ENCODE results near the gene PFN4. TPM values are rescaled to one million over a fixed set of nuclear protein-coding genes. Genes with fewer than 3 reads are reported as not detected.

PFN4 gene
- polyA plus RNA-seq, 2 of the 4 experiments (the other 2 are of a cell fraction), result 1.6 to 2.3 TPM

DNA sequence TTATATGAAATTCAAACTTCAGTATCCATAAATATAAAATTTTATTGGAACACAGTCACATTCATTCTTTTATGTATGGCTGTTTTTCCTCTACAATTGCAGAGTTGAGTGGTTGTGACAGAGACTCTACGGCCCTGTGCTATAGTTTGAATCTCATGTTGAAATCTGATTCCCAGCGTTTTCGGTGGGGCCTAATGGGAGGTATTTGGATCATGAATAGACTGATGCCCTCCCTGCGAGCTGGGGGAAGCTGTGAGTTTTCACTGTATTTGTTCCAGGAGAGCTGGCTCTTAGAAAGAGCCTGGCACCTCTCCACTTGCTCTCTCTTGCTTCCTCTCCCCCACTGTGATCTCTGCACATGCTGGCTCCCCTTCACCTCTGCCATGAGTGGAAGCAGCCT is 1.7 kb downstream of the PFN4 start:
- POLR2A ChIA-PET, result interaction anchor here (0.7 to 4.1 kb wide), 3 partner anchors 10 to 132 kb away, joined by 3 to 78 read pairs (median 5); partner anchors contain the start of gene TP53I3
- Histone ChIP-seq H3K4me1 (peaks cover 24% of the 10 kb centered on the region; the same call in 2 of the 3 replicates), H3K4me3 (no peak overlapping the region), H3K4me2 (no peak overlapping the region), H3K27ac (no peak overlapping the region), H3K9me3 (no peaks in the 10 kb centered on the region)
- WGBS (ENCODE audit: missing lambda C conversion rate), result 95% methylated on average over 4 of the region's 4 CpGs
- no peak for DNase-seq (ENCODE audit: low read depth in 1 of 2, low spot score in 1 of 2)
- no peak for FAIRE-seq
- ATAC-seq, result no peak
- CTCF ChIA-PET, result interaction anchor here (1.1 to 8.3 kb wide), 5 partner anchors 9 to 195 kb away, joined by 3 to 75 read pairs (median 5); partner anchors contain the start of genes ATAD2B and TP53I3
- TF ChIP-seq HOXA7 (CRISPR knock-in tag; IDR thresholded peaks at IDR 0.05), result no peak
- TF ChIP-seq, protein P1, sequence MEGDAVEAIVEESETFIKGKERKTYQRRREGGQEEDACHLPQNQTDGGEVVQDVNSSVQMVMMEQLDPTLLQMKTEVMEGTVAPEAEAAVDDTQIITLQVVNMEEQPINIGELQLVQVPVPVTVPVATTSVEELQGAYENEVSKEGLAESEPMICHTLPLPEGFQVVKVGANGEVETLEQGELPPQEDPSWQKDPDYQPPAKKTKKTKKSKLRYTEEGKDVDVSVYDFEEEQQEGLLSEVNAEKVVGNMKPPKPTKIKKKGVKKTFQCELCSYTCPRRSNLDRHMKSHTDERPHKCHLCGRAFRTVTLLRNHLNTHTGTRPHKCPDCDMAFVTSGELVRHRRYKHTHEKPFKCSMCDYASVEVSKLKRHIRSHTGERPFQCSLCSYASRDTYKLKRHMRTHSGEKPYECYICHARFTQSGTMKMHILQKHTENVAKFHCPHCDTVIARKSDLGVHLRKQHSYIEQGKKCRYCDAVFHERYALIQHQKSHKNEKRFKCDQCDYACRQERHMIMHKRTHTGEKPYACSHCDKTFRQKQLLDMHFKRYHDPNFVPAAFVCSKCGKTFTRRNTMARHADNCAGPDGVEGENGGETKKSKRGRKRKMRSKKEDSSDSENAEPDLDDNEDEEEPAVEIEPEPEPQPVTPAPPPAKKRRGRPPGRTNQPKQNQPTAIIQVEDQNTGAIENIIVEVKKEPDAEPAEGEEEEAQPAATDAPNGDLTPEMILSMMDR (IDR thresholded peaks at IDR 0.05), result no peak
- TF ChIP-seq JUNB (IDR thresholded peaks at IDR 0.05), result no peak
- TF ChIP-seq NPAS2 (CRISPR knock-in tag; IDR thresholded peaks at IDR 0.05; ENCODE audit: borderline replicate concordance), result no peak
- TF ChIP-seq, protein P2, sequence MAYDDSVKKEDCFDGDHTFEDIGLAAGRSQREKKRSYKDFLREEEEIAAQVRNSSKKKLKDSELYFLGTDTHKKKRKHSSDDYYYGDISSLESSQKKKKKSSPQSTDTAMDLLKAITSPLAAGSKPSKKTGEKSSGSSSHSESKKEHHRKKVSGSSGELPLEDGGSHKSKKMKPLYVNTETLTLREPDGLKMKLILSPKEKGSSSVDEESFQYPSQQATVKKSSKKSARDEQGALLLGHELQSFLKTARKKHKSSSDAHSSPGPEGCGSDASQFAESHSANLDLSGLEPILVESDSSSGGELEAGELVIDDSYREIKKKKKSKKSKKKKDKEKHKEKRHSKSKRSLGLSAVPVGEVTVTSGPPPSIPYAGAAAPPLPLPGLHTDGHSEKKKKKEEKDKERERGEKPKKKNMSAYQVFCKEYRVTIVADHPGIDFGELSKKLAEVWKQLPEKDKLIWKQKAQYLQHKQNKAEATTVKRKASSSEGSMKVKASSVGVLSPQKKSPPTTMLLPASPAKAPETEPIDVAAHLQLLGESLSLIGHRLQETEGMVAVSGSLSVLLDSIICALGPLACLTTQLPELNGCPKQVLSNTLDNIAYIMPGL (CRISPR knock-in tag; IDR thresholded peaks at IDR 0.05; ENCODE audit: borderline replicate concordance), result no peak
- TF ChIP-seq SMC3 (IDR thresholded peaks at IDR 0.05), result no peak
- TF ChIP-seq HOXB5 (CRISPR knock-in tag; IDR thresholded peaks at IDR 0.05), result no peak
- TF ChIP-seq HDAC2 (IDR thresholded peaks at IDR 0.05), result no peak
- TF ChIP-seq ZNF302 (CRISPR knock-in tag; IDR thresholded peaks at IDR 0.05), result no peak
- TF ChIP-seq RAD21 (conservative IDR thresholded peaks at IDR 0.05 in 1 of 2, IDR thresholded peaks at IDR 0.05 in 1 of 2), result no peak
- TF ChIP-seq, protein P3, sequence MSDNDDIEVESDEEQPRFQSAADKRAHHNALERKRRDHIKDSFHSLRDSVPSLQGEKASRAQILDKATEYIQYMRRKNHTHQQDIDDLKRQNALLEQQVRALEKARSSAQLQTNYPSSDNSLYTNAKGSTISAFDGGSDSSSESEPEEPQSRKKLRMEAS (IDR thresholded peaks at IDR 0.05), result no peak
- TF ChIP-seq, protein P4, sequence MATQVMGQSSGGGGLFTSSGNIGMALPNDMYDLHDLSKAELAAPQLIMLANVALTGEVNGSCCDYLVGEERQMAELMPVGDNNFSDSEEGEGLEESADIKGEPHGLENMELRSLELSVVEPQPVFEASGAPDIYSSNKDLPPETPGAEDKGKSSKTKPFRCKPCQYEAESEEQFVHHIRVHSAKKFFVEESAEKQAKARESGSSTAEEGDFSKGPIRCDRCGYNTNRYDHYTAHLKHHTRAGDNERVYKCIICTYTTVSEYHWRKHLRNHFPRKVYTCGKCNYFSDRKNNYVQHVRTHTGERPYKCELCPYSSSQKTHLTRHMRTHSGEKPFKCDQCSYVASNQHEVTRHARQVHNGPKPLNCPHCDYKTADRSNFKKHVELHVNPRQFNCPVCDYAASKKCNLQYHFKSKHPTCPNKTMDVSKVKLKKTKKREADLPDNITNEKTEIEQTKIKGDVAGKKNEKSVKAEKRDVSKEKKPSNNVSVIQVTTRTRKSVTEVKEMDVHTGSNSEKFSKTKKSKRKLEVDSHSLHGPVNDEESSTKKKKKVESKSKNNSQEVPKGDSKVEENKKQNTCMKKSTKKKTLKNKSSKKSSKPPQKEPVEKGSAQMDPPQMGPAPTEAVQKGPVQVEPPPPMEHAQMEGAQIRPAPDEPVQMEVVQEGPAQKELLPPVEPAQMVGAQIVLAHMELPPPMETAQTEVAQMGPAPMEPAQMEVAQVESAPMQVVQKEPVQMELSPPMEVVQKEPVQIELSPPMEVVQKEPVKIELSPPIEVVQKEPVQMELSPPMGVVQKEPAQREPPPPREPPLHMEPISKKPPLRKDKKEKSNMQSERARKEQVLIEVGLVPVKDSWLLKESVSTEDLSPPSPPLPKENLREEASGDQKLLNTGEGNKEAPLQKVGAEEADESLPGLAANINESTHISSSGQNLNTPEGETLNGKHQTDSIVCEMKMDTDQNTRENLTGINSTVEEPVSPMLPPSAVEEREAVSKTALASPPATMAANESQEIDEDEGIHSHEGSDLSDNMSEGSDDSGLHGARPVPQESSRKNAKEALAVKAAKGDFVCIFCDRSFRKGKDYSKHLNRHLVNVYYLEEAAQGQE (IDR thresholded peaks at IDR 0.05), result no peak
- no peak for TF ChIP-seq TP53 (CRISPR knock-in tag; IDR thresholded peaks at IDR 0.05)
- no peak for TF ChIP-seq ZFP36 (IDR thresholded peaks at IDR 0.05; ENCODE audit: borderline replicate concordance, partially characterized antibody)
- no peak for TF ChIP-seq TFCP2L1 (CRISPR knock-in tag; IDR thresholded peaks at IDR 0.05)

DNA sequence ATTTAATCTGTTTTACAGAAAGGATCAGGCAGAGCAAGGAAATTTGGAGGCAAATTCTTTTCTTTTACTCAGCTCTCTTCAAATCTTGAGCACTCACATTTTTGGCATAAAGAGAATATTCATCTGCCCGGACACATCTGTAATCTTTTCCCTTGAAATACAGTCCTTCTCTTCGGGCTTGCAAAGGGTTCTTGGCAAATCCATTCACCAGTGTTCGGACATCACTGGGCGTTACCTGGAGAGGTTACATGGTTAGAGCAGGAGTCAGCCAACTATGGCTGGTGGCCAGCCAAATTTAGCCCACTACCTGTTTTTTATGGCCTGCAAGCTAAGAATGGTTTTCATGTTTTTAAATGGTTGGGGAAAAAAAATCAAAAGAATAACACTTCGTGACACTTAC is 2.1 kb downstream of the PFN4 start:
- CTCF ChIA-PET, result interaction anchor here (1.1 to 8.3 kb wide), 3 partner anchors 13 to 37 kb away, joined by 3 to 75 read pairs (median 4); partner anchors contain the start of gene TP53I3
- Histone ChIP-seq H3K4me1 (peaks cover 24% of the 10 kb centered on the region; the same call in 2 of the 3 replicates), H3K4me2 (no peak overlapping the region), H3K4me3 (no peak overlapping the region), H3K9me3 (no peaks in the 10 kb centered on the region), H3K27ac (no peak overlapping the region)
- ATAC-seq (no peak), FAIRE-seq (no peak), DNase-seq (ENCODE audit: low read depth in 1 of 2, low spot score in 1 of 2) (no peak)
- 92% methylated on average over 5 of the region's 5 CpGs for WGBS (ENCODE audit: missing lambda C conversion rate)
- POLR2A ChIA-PET, result interaction anchor here (1.2 kb wide), 2 partner anchors 10 to 37 kb away, joined by 3 to 4 read pairs; no protein-coding TSS in a partner anchor
- TF ChIP-seq HOXB5 (CRISPR knock-in tag; IDR thresholded peaks at IDR 0.05), result no peak
- TF ChIP-seq POLR2A (IDR thresholded peaks at IDR 0.05; ENCODE audit: low read length), result no peak
- TF ChIP-seq, protein P5, sequence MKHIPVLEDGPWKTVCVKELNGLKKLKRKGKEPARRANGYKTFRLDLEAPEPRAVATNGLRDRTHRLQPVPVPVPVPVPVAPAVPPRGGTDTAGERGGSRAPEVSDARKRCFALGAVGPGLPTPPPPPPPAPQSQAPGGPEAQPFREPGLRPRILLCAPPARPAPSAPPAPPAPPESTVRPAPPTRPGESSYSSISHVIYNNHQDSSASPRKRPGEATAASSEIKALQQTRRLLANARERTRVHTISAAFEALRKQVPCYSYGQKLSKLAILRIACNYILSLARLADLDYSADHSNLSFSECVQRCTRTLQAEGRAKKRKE (CRISPR knock-in tag; IDR thresholded peaks at IDR 0.05; ENCODE audit: low read depth), result no peak
- TF ChIP-seq FOSB (CRISPR knock-in tag; IDR thresholded peaks at IDR 0.05), result no peak
- no peak for TF ChIP-seq ZSCAN20 (CRISPR knock-in tag; IDR thresholded peaks at IDR 0.05)
- TF ChIP-seq EP300 (IDR thresholded peaks at IDR 0.05), result no peak
- TF ChIP-seq GATA3 (IDR thresholded peaks at IDR 0.05; ENCODE audit: borderline replicate concordance), result no peak
- no peak for TF ChIP-seq KDM1A (IDR thresholded peaks at IDR 0.05; ENCODE audit: low read depth)
- TF ChIP-seq EHF (CRISPR knock-in tag; IDR thresholded peaks at IDR 0.05), result no peak
- no peak for TF ChIP-seq CEBPB (IDR thresholded peaks at IDR 0.05)
- no peak for TF ChIP-seq KDM5A (IDR thresholded peaks at IDR 0.05)
- no peak for TF ChIP-seq MAFK (IDR thresholded peaks at IDR 0.05; ENCODE audit: partially characterized antibody)
- TF ChIP-seq NPAS2 (CRISPR knock-in tag; IDR thresholded peaks at IDR 0.05; ENCODE audit: borderline replicate concordance), result no peak
- no peak for TF ChIP-seq HOXA7 (CRISPR knock-in tag; IDR thresholded peaks at IDR 0.05)
- no peak for TF ChIP-seq SMC3 (IDR thresholded peaks at IDR 0.05)
- TF ChIP-seq, protein P6, sequence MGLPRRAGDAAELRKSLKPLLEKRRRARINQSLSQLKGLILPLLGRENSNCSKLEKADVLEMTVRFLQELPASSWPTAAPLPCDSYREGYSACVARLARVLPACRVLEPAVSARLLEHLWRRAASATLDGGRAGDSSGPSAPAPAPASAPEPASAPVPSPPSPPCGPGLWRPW (IDR thresholded peaks at IDR 0.05), result no peak
- no peak for TF ChIP-seq CHD4 (IDR thresholded peaks at IDR 0.05; ENCODE audit: borderline replicate concordance)
